Measurements from ENCODE around the gene FBXW7. TPM values are rescaled to one million over a fixed set of nuclear protein-coding genes. Genes with fewer than 3 reads are reported as not detected.

The FBXW7 gene
- total RNA-seq, 1 experiment from 2014 or later = 23.0 TPM

- Histone ChIP-seq H3K9me2 (ENCODE audit: insufficient read depth) (no peaks in the 10 kb centered on the region), H3K4me2 (ENCODE audit: low read length) (no peak overlapping the region), H3K9ac (ENCODE audit: low read length) (no peak overlapping the region), H3K4me1 (ENCODE audit: control insufficient read depth in 1 of 2, insufficient read depth in 2 of 2, low read length in 2 of 2) (no peaks in the 10 kb centered on the region), H3K27me3 (ENCODE audit: insufficient read depth, low read length) (no peaks in the 10 kb centered on the region), H4K20me1 (ENCODE audit: insufficient read depth) (peaks cover 8% of the 10 kb centered on the region), H3K79me2 (ENCODE audit: insufficient read depth, low read length) (peaks cover 82% of the 10 kb centered on the region), H3K36me3 (ENCODE audit: control insufficient read depth in 1 of 2, insufficient read depth in 2 of 2, low read length in 2 of 2) (no peaks in the 10 kb centered on the region), H3K9me3 (ENCODE audit: control insufficient read depth in 1 of 2, insufficient read depth in 1 of 2, low read depth in 1 of 2, low read length in 2 of 2) (no peaks in the 10 kb centered on the region), H2AFZ (ENCODE audit: low read depth, low read length, poor library complexity, severe bottlenecking) (no peak overlapping the region), H3K27ac (ENCODE audit: low read depth, low read length) (no peak overlapping the region), H3K4me3 (replicated peaks in 1 of 2; ENCODE audit: low read depth in 1 of 2, low read length in 2 of 2) (no peak overlapping the region)
- intact Hi-C loops (cut with micrococcal nuclease) = no loop called here
- DNase-seq (ENCODE audit: low read depth, low spot score) (no peak), ATAC-seq (no peak)
- TF ChIP-seq SRF (IDR thresholded peaks at IDR 0.05; ENCODE audit: low read depth) (no peak), SIN3A (IDR thresholded peaks at IDR 0.05; ENCODE audit: low read depth) (no peak), ELF1 (IDR thresholded peaks at IDR 0.05; ENCODE audit: borderline replicate concordance, low read depth) (no peak), EGR1 (IDR thresholded peaks at IDR 0.05; ENCODE audit: low read depth) (no peak), FOSL1 (IDR thresholded peaks at IDR 0.05; ENCODE audit: low read depth) (no peak), EZH2 (IDR thresholded peaks at IDR 0.05) (no peak), ZBTB33 (IDR thresholded peaks at IDR 0.05; ENCODE audit: extremely low read depth, insufficient replicate concordance, low read length) (no peak), POLR2AphosphoS5 (IDR thresholded peaks at IDR 0.05; ENCODE audit: low read depth, low read length) (no peak), ZFX (IDR thresholded peaks at IDR 0.05) (no peak), MAX (IDR thresholded peaks at IDR 0.05) (no peak), POLR2A (IDR thresholded peaks at IDR 0.05; ENCODE audit: borderline replicate concordance, extremely low read depth, insufficient read depth, insufficient read length) (no peak), JUND (IDR thresholded peaks at IDR 0.05) (no peak), CTCF (IDR thresholded peaks at IDR 0.05 in 2 of 3, conservative IDR thresholded peaks at IDR 0.05 in 1 of 3; ENCODE audit: borderline replicate concordance in 1 of 3, insufficient read depth in 1 of 3, low read depth in 2 of 3, low read length in 2 of 3) (no peak), SP1 (IDR thresholded peaks at IDR 0.05; ENCODE audit: low read depth) (no peak), CBX3 (IDR thresholded peaks at IDR 0.05; ENCODE audit: low read depth) (no peak), ZNF274 (IDR thresholded peaks at IDR 0.05; ENCODE audit: low read depth, low read length) (no peak), TCF7L2 (IDR thresholded peaks at IDR 0.05; ENCODE audit: borderline replicate concordance, extremely low read depth, insufficient read depth, insufficient read length) (no peak), RAD21 (IDR thresholded peaks at IDR 0.05; ENCODE audit: low read depth) (no peak)
- TF ChIP-seq, protein P1, sequence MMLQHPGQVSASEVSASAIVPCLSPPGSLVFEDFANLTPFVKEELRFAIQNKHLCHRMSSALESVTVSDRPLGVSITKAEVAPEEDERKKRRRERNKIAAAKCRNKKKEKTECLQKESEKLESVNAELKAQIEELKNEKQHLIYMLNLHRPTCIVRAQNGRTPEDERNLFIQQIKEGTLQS (IDR thresholded peaks at IDR 0.05) = no peak
- TF ChIP-seq, protein P2, sequence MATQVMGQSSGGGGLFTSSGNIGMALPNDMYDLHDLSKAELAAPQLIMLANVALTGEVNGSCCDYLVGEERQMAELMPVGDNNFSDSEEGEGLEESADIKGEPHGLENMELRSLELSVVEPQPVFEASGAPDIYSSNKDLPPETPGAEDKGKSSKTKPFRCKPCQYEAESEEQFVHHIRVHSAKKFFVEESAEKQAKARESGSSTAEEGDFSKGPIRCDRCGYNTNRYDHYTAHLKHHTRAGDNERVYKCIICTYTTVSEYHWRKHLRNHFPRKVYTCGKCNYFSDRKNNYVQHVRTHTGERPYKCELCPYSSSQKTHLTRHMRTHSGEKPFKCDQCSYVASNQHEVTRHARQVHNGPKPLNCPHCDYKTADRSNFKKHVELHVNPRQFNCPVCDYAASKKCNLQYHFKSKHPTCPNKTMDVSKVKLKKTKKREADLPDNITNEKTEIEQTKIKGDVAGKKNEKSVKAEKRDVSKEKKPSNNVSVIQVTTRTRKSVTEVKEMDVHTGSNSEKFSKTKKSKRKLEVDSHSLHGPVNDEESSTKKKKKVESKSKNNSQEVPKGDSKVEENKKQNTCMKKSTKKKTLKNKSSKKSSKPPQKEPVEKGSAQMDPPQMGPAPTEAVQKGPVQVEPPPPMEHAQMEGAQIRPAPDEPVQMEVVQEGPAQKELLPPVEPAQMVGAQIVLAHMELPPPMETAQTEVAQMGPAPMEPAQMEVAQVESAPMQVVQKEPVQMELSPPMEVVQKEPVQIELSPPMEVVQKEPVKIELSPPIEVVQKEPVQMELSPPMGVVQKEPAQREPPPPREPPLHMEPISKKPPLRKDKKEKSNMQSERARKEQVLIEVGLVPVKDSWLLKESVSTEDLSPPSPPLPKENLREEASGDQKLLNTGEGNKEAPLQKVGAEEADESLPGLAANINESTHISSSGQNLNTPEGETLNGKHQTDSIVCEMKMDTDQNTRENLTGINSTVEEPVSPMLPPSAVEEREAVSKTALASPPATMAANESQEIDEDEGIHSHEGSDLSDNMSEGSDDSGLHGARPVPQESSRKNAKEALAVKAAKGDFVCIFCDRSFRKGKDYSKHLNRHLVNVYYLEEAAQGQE (IDR thresholded peaks at IDR 0.05; ENCODE audit: low read depth) = no peak
- CTCF ChIA-PET = no interaction called here
- POLR2A ChIA-PET = no interaction called here
- no TSS peak for BruUV-seq (replicated peaks)
- RAD21 ChIA-PET (ENCODE audit: low non-redundant PET in 1 of 2, low total read pairs in 2 of 2, uncharacterized antibody in 2 of 2, unreplicated experiment in 2 of 2) = no interaction called here
Observed at GRCh38 chr4:152467101-152467500, 68.8 kb downstream of the FBXW7 start.

Data from HCT116 (cell line).